B cell (primary cell): ENCODE results near the gene SNTB2. TPM values are rescaled to one million over a fixed set of nuclear protein-coding genes. Genes with fewer than 3 reads are reported as not detected.

Experiments
- ATAC-seq: fragments of 200-7000 bp; cut with Tn5 transposase; one replicate; pipeline ENCODE4 v1.10.0; 2021; ENCODE audit warnings: low read depth, mild to moderate bottlenecking, moderate number of reproducible peaks, moderate library complexity
- CTCF ChIA-PET: fragments of 350-600 bp; sonication (Branson Sonifier 250); formaldehyde crosslinking; loops from one replicate; lab custom pipeline; 2021; ENCODE audit warnings: antibody characterized with exemption, inconsistent platforms; lab: Charles Lee
- POLR2A ChIA-PET: fragments of 350-600 bp; sonication (Branson Sonifier 250); formaldehyde crosslinking; loops from one replicate; lab custom pipeline; 2021; ENCODE audit warnings: antibody characterized with exemption; lab: Charles Lee
- DNase-seq: peaks from one replicate; pipeline ENCODE4 v3.0.0; 2013
- H2AFZ ChIP-seq: 2 replicates; pipeline ENCODE4 v1.6.1; 2012; ENCODE audit warnings: mild to moderate bottlenecking, low read depth, low read length; ENCODE audit not compliant: insufficient read depth, poor library complexity, severe bottlenecking
- H3K27ac ChIP-seq, 2 donors: 1 replicate in 1 of 2; 2 replicates in 1 of 2; pipeline ENCODE4 v1.5.1; 2012 to 2013; ENCODE audit warnings: low read length in 2 of 2, mild to moderate bottlenecking in 2 of 2, moderate library complexity in 1 of 2
- H3K27me3 ChIP-seq, 4 experiments: fragments of 200-600 bp in 1 of 4; sonication (generic) in 1 of 4; replicated peaks in 1 of 4; 1 replicate in 2 of 4; 2 replicates in 2 of 4; pipeline versions ENCODE4 v1.6.1 to v1.7.0; 2013 to 2016; ENCODE audit warnings: low read length in 3 of 4, mild to moderate bottlenecking in 2 of 4, mixed read lengths in 1 of 4, moderate library complexity in 1 of 4; ENCODE audit not compliant: insufficient read depth in 4 of 4, control insufficient read depth in 3 of 4; ENCODE audit errors: control extremely low read depth in 1 of 4
- H3K36me3 ChIP-seq, 2 experiments: replicated peaks in 1 of 2; 1 replicate in 1 of 2; 2 replicates in 1 of 2; pipeline versions ENCODE4 v1.6.1 to v1.7.1; 2013; ENCODE audit warnings: low read length in 1 of 2; ENCODE audit not compliant: insufficient read depth in 2 of 2, control insufficient read depth in 1 of 2; ENCODE audit errors: control extremely low read depth in 1 of 2, extremely low read depth in 1 of 2
- H3K4me1 ChIP-seq, 2 donors: fragments of 200-600 bp in 1 of 2; sonication (generic) in 1 of 2; 1 replicate in 1 of 2; 2 replicates in 1 of 2; pipeline versions ENCODE4 v1.5.1 to v1.6.1; 2013 to 2017; ENCODE audit warnings: low read length in 2 of 2; ENCODE audit not compliant: control insufficient read depth in 2 of 2, insufficient read depth in 2 of 2
- H3K4me2 ChIP-seq: replicated peaks from 2 replicates; pipeline ENCODE3; 2012; ENCODE audit warnings: mild to moderate bottlenecking, low read depth, low read length; ENCODE audit not compliant: poor library complexity, severe bottlenecking
- H3K4me3 ChIP-seq, 5 experiments: fragments of 200-600 bp in 1 of 5; sonication (generic) in 1 of 5; 1 replicate in 3 of 5; 2 replicates in 2 of 5; pipeline versions ENCODE4 v1.5.1 to v1.7.0; 2011 to 2016; ENCODE audit warnings: low read length in 4 of 5, mild to moderate bottlenecking in 4 of 5, low read depth in 2 of 5, control low read depth in 1 of 5, moderate library complexity in 1 of 5; ENCODE audit not compliant: insufficient read depth in 1 of 5; ENCODE audit errors: control extremely low read depth in 1 of 5, extremely low read depth in 1 of 5
- H3K79me2 ChIP-seq: fragments of 200-600 bp; sonication (generic); one replicate; pipeline ENCODE4 v1.6.0; 2016; ENCODE audit warnings: low read length; ENCODE audit not compliant: control insufficient read depth, insufficient read depth
- H3K9ac ChIP-seq: fragments of 200-600 bp; sonication (generic); 2 replicates; pipeline ENCODE4 v1.6.1; 2017; ENCODE audit warnings: mild to moderate bottlenecking, low read length, moderate library complexity
- H3K9me3 ChIP-seq, 3 donors: one replicate each; pipeline versions ENCODE4 v1.6.1 to v1.7.1; 2013; ENCODE audit warnings: low read length in 2 of 3; ENCODE audit not compliant: control insufficient read depth in 2 of 3, insufficient read depth in 1 of 3; ENCODE audit errors: control extremely low read depth in 1 of 3
- H4K20me1 ChIP-seq: 2 replicates; pipeline ENCODE4 v1.6.0; 2012; ENCODE audit warnings: mild to moderate bottlenecking, low read length; ENCODE audit not compliant: insufficient read depth, control insufficient read depth, poor library complexity, severe bottlenecking
- H3K27ac Mint-ChIP-seq: one replicate; pipeline ENCODE4 v1.8.0; 2021; ENCODE audit warnings: mixed read lengths
- H3K27me3 Mint-ChIP-seq: one replicate; pipeline ENCODE4 v1.8.0; 2021; ENCODE audit warnings: mixed read lengths
- H3K4me1 Mint-ChIP-seq: one replicate; pipeline ENCODE4 v1.8.0; 2021; ENCODE audit warnings: mixed read lengths
- H3K4me3 Mint-ChIP-seq: one replicate; pipeline ENCODE4 v1.8.0; 2021; ENCODE audit warnings: mixed read lengths
- H3K9me3 Mint-ChIP-seq: one replicate; pipeline ENCODE4 v1.8.0; 2022; ENCODE audit warnings: mixed read lengths; ENCODE audit not compliant: insufficient read depth
- CTCF ChIP-seq: fragments of 200-600 bp; IDR thresholded peaks from one replicate; pipeline ENCODE4 v1.8.0; 2022; ENCODE audit warnings: antibody characterized with exemption, mild to moderate bottlenecking
- EZH2 ChIP-seq: IDR thresholded peaks from 2 replicates; pipeline ENCODE4 v1.6.1; 2012; ENCODE audit warnings: borderline replicate concordance, low read depth, mild to moderate bottlenecking, moderate library complexity, low read length; ENCODE audit not compliant: insufficient read depth, poor library complexity, severe bottlenecking
- WGBS: methylation state at CpG from one replicate; pipeline ENCODE4 v1.1.5; 2013; ENCODE audit warnings: missing lambda C conversion rate; ENCODE audit not compliant: insufficient coverage; 5-methylcytosine and 5-hydroxymethylcytosine counted together
- intact Hi-C: fragments of 100-400 bp; cut with micrococcal nuclease; formaldehyde crosslinking; loops from one replicate; pipeline ENCODE4 v1.10.0; 2022
- polyA plus RNA-seq: library from polyadenylated mRNA; depleted of rRNA; stranded (reverse); fragments of >200 nt; gene quantifications from 2 replicates; pipeline ENCODE4 v1.2.3, GENCODE V29; 2012
- total RNA-seq, 2 donors: library from RNA; stranded (reverse); fragments of 120-200 nt in 1 of 2; gene quantifications; 1 replicate in 1 of 2; 2 replicates in 1 of 2; pipeline versions ENCODE4 v1.2.3 to v1.2.4, GENCODE V29; 2013 to 2022

Gene SNTB2
- total and polyA plus RNA-seq, 2 donors (not counting 1 experiment from before 2014, with no cell fraction given): 3.8 to 16.2 TPM

GRCh38 chr16:69315486-69316311 is 128.7 kb downstream of the SNTB2 start:
- no peak overlapping the region for H3K4me2 ChIP-seq
- no peak for TF ChIP-seq EZH2
- no peak for TF ChIP-seq CTCF
- intact Hi-C loops: loop anchor here (10.0 kb wide), 1 partner anchor 781 kb away; the partner anchor contains the start of gene ZFP90
- H3K9me3 Mint-ChIP-seq: no peaks in the 10 kb centered on the region
- H3K4me3 Mint-ChIP-seq: no peak overlapping the region
- H2AFZ ChIP-seq: no peak overlapping the region
- WGBS: 98% methylated on average over 29 of the region's 30 CpGs
- H3K4me3 ChIP-seq: no peak overlapping the region
- H3K9ac ChIP-seq: no peak overlapping the region
- no peak overlapping the region for H3K27ac Mint-ChIP-seq
- DNase-seq: no peak
- no peaks in the 10 kb centered on the region for H3K9me3 ChIP-seq
- H3K27ac ChIP-seq: no peak overlapping the region
- POLR2A ChIA-PET: no interaction called here
- ATAC-seq: no peak
- H3K4me1 ChIP-seq: peaks cover 7 to 18% of the 10 kb centered on the region in 2 donors
- CTCF ChIA-PET: interaction anchor here (1.8 kb wide), 1 partner anchor 10 kb away, joined by 5 read pairs; no protein-coding TSS in a partner anchor
- H3K4me1 Mint-ChIP-seq: peaks cover 19% of the 10 kb centered on the region
- peaks cover 2 to 61% of the 10 kb centered on the region in 2 experiments for H3K36me3 ChIP-seq
- H3K79me2 ChIP-seq: peaks cover 86% of the 10 kb centered on the region
- H4K20me1 ChIP-seq: peaks cover 81% of the 10 kb centered on the region
- H3K27me3 ChIP-seq: no peaks in the 10 kb centered on the region
- H3K27me3 Mint-ChIP-seq: no peaks in the 10 kb centered on the region

GRCh38 chr16:69316595-69317034 is 129.7 kb downstream of the SNTB2 start:
- 98% methylated on average over 17 of the region's 17 CpGs for WGBS
- H4K20me1 ChIP-seq: peaks cover 90% of the 10 kb centered on the region
- H3K27ac ChIP-seq: no peak overlapping the region
- peaks cover 2 to 70% of the 10 kb centered on the region in 2 experiments for H3K36me3 ChIP-seq
- ChIA-PET CTCF (no interaction called here), POLR2A (no interaction called here)
- H3K4me2 ChIP-seq: no peak overlapping the region
- H3K9me3 ChIP-seq: no peaks in the 10 kb centered on the region
- H2AFZ ChIP-seq: no peak overlapping the region
- intact Hi-C loops: loop anchor here (10.0 kb wide), 1 partner anchor 782 kb away; the partner anchor contains the start of gene ZFP90
- H3K4me3 ChIP-seq: no peak overlapping the region
- DNase-seq: no peak
- H3K27me3 ChIP-seq: no peaks in the 10 kb centered on the region
- H3K9me3 Mint-ChIP-seq: no peaks in the 10 kb centered on the region
- no peak overlapping the region for H3K4me3 Mint-ChIP-seq
- H3K27ac Mint-ChIP-seq: no peak overlapping the region
- peaks cover 17% of the 10 kb centered on the region for H3K4me1 Mint-ChIP-seq
- no peaks in the 10 kb centered on the region for H3K27me3 Mint-ChIP-seq
- no peak for ATAC-seq
- no peak overlapping the region for H3K9ac ChIP-seq
- TF ChIP-seq EZH2: no peak
- H3K79me2 ChIP-seq: peaks cover 92% of the 10 kb centered on the region
- peaks cover 7 to 17% of the 10 kb centered on the region in 2 donors for H3K4me1 ChIP-seq
